ENCODE data around the gene AK8.

The AK8 gene, protein sequence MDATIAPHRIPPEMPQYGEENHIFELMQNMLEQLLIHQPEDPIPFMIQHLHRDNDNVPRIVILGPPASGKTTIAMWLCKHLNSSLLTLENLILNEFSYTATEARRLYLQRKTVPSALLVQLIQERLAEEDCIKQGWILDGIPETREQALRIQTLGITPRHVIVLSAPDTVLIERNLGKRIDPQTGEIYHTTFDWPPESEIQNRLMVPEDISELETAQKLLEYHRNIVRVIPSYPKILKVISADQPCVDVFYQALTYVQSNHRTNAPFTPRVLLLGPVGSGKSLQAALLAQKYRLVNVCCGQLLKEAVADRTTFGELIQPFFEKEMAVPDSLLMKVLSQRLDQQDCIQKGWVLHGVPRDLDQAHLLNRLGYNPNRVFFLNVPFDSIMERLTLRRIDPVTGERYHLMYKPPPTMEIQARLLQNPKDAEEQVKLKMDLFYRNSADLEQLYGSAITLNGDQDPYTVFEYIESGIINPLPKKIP

DNA sequence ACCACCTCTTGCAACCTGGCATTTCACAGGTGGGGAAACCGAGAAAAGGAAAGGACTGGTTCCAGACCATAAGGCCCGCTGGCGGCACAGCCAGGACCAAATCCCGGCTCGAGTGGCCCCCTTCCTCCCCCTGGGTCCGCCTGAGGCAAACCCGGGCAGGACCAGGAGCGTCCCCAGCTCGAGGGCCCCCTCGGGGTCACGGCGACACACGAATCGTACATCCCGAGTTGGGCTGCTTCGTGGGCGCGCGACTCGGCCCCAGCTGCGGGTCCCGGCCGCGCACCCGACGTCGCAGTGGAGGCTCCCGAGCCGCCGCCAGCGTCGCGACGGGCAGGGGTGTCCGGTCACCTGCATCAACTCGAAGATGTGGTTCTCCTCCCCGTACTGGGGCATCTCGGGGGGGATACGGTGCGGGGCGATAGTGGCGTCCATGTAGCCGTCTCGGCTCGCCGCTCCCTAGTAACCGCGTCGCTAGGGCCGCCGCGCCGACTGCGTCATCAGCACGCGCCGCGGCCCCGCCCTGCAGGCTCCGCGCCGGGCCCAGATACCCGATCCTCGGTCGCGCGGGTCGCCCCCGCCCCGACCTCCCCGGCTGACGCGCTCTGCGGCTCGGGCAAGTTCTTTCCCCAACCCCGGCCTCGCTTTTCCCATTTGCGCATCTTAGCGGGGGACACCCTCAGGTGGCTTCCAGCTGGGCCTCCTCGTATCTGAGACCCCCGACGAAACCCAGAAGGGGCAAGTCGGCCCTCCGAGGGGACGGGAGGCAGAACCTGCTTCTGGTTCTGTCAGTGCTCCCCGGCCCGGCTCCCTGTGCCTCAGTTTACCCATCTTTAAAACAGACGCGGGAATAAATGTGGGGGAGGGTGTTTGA lies at the start of gene AK8:
TSS of gene AK8 (minus strand) at position 461 of the 871 bp plus-strand sequence. CDS start at position 432, 29 bp downstream.
- DNase-seq = peak; percentile 73

DNA sequence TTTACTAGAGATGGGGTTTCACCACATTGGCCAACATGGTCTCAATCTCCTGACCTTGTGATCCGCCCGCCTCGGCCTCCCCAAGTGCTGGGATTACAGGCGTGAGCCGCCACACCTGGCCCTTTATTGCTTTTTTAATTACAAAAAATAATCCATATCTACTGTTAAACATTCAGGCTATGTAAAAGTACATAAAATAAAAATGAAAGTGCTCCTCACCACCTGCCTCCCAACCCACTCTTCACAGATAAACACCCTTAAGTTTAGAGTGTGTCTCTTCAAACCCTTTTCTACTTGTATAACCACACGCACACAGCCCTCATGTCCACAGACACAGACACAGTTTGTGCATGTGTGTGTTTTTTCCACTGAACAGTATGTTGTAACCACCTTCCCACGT lies 49.6 kb upstream of the AK8 start:
- no peak for DNase-seq

- no peak for DNase-seq
Measured at GRCh38 chr9:132923346-132923902, 45.3 kb upstream of the AK8 start.

GRCh38 chr9:132919614-132920268 lies 41.7 kb upstream of the AK8 start:
- no peak for DNase-seq

GRCh38 chr9:132914924-132915323 lies 36.8 kb upstream of the AK8 start:
- DNase-seq = no peak

DNA sequence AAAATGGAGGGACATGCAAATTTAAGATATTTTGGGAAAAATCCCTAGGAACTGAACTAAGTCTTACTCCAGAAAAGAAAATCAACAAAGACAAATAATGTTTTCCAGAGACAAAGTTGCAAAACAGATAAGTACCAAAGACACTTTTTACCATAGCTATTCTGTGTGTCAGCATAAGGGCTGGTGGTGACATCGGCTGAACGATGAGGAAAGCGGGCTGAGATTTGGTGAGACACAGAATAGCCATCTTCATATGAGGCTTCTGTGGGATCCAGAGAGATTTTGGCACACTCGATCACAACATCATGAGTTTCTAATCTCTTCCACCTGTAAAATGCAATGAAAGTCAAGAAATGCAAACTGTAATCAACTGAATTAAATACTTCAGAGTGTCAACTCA lies 34.0 kb upstream of the AK8 start:
- DNase-seq = no peak

DNA sequence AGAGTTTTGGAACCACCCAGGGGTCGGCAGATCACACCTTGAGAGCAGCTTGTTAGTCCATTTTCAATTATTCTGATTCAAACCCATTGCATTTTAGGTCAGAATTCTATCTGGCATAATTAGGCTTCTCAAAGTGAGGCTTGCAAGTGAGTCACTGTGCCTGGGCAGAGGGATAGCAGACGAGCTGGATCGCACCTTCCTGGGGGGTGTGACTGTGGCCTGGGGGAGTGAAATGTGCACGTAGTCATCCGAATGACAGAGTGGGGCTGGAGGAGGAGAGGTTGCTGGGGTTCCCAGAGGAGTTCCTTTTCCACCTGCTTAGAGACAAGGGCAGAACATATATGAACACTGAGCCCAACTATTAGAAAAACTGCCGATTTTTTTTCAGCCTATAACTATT lies 32.3 kb upstream of the AK8 start:
- no peak for DNase-seq

- no peak for DNase-seq
Measured at GRCh38 chr9:132909311-132909710, 31.2 kb upstream of the AK8 start.

DNA sequence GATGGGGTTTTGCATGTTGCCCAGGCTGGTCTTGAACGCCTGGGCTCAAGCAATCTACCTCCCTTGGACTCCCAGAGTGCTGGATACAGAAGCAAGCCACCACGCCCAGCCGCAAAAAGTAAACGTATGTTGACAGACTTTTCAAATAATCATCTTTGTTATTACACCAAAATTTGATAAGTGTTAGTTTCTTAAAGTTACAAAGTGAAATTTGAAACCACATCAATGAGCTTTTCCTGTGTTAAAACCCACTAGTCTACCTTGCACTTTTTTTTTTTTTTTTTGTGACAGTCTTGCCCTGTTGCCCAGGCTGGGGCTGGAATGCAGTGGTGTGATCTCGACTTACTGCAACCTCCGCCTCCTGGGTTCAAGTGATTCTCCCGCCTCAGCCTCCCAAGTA lies 30.6 kb upstream of the AK8 start:
- DNase-seq = no peak

DNA sequence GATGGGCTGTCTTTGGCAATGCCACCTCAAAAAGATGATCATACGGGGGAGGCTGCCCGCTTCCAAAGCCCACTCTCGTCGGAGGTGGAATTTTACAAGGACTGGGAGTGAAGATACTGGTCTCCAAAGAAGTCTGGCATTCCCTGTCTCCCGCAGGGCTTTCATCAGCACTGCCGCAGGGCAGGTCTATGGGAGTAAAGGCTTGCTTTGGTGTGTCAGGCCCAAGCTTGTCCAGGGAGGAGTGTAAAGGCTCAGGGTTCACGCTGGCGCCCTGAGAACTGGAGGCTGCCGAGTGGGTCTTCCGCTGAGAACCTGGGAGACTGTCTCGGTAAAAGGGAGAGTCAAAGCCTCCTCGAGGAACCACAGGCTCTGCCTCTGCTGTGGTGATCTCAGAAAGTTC lies 27.6 kb upstream of the AK8 start:
- DNase-seq = no peak

GRCh38 chr9:132903574-132904492 lies 25.7 kb upstream of the AK8 start:
- DNase-seq = no peak

DNA sequence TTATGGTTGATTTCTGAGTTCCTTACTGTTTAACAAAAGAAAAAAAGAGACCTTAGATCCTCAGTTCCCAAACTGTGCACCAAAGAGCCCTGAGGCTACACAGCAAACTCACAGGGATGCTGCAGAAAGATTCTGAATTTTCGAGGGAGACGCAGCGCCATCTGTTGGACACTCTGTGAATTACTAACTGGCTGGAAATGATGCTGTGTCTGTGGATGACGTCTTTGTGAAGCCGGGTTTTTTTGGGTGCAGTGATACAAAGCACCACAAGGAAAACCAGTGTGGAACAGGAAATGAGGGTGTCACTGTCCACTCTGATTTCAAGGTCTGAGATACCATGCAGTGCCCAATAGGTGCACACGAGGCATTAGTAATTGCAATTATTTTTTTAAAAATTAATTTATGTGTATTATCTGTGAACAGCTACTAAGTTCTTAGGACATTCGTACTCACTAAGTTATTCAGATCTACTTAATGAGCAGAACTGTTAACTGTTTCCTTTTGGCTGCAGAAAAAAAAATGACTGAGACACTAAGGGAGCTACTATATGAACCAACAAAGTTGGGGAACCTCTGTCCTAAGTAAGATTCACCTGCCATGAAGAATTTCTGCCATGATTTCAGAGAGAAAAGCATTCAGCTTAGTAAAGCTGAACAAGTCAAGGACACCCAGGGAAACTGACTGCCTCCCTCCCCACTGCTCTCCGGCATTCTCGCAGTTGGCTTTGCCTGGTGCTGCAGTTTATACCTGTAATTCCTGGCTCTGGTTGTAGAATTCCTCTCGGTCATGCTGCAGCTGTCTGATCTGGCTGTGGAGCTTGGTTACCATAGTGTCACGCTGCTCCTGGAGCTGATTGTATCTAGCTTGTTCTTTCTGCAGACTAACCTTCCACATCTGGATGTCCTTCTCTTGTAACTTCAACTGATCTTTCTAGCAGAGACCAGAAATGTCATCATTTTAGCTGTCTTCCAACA lies 24.1 kb upstream of the AK8 start:
- peak; percentile 77 for DNase-seq

DNA sequence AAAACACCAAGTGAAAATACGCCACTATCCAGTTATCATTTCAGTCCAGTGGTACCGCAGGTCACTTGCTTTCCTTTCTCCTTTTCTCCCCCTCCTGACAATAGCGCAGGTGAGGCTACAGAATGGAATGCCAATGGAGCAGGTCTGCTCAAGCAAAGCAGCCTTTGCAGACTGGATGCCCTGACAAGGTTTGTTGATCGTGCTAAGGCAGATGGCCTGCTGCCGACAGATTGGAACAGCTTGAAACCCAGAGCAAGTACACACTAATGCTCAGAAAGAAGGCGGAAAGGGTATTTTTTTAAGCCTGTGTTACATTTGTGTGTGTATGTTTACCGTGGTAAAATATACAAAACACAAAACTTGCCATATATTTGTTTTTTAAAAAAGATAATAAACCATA lies 20.0 kb upstream of the AK8 start:
- DNase-seq = no peak

DNA sequence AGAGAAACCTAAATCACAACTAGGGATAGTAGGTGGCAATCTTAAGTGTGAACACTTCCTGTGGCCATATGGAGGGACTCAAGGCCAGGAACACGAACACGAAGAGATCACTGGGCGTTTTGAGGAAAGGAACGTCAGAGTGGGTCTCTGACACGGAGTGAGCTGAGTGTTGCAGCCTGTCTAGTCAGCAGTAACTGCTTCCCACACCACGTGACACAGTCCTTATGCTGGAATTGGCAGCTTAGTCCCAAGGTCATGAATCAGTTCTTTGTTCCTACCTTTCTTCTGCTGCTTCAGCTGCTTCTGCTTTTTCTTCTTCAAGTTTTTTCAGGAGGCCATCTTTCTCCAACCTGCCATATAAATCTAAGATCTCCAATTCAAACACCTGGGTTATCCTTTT lies 18.8 kb upstream of the AK8 start:
- no peak for DNase-seq

DNA sequence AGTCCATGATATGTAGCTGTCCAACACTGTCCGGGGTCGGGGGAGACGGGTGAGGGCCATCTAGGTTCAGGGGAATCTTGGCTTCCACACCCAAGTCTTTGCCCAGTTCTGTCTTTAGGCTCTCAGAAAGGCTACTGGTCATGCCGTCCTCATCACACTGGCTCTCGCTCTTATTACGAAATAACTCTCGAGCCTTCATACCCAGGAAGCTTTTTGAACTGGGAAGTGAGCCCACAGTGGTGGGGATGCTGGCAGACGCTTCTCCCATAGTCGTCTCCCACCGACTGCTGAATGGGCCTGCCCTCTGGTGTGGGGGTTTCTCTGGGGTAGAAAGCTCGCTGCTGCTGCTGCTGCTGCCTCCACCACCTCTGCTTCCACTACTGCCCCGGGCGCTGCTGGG lies 18.2 kb upstream of the AK8 start:
- no peak for DNase-seq

DNA sequence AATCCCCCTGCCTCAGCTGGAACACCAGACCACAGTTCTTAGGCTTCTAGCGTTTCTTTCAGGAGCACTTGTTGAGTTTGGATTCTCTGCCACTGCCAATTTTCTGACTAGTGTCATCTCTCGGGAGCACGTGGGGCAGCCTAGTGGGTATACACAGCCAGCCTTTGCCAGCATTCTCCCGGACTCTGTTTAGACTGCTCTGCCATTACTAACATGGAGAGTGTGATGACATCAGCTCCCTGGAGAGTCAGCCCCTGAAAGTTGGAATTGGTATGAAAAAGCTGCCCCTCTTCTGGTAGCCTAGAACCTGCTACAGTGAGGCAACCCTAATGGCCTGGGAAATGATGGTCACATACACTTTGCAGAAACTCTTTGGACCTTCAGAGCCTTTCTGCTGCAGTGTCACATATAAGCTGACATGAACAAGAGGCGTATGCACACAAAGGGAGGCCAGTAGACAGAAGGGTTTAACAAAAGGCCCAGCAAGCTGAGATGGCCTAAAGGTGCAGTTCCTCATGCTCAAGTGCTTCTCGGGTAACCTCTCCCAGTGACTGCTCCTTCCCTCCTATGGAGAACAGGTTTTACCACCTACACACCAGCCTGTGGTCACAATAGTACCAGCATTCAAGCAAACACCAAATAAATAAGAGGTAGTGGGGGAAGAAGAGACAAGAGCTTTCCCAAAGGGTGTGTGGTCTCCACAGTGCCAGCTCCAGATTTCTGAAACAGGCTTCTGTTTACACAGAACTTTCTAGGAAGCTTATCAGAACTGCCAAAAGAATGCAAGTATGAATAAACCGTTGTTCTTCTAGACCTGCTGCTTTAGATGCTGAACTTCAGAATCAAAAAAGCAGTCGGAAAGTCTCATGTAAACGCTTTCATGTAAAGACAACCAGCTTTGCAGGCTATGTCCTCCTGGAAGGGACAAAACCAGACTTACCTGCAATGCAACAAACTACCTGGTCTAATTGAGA lies 17.1 kb upstream of the AK8 start:
- no peak for DNase-seq

DNA sequence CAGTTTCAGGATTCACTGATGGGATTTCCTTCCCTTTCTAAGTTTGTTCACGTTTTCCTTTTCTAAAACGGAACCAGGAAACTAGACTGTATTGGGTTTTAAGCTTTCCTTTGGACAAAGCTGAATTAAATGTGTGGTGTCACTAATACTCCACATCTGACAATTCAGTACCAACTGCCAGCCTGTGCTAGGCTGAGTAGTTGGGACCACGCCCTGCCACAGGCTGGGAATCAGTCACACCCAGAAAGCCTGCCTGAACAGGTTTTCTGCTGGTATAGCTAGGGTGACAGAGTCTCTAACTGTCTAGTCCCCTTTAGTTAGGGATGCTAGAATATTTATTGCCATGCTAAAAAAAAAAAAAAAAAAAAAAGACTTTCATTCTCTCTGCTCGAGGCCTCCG lies 16.3 kb upstream of the AK8 start:
- DNase-seq = no peak

GRCh38 chr9:132892400-132892799 lies 14.3 kb upstream of the AK8 start:
- no peak for DNase-seq

GRCh38 chr9:132888151-132888550 lies 10.1 kb upstream of the AK8 start:
- no peak for DNase-seq

All from NCI-H774 (cell line).